DMS153 treated with DMSO at 0.1 percent for 48 hours (cell line): ENCODE data around the gene ACSL3.

Experiments used
- DNase-seq: peaks from one replicate; lab custom pipeline; 2025; ENCODE audit not compliant: unreplicated experiment; lab: John Stamatoyannopoulos, UW

ACSL3 gene

DNA sequence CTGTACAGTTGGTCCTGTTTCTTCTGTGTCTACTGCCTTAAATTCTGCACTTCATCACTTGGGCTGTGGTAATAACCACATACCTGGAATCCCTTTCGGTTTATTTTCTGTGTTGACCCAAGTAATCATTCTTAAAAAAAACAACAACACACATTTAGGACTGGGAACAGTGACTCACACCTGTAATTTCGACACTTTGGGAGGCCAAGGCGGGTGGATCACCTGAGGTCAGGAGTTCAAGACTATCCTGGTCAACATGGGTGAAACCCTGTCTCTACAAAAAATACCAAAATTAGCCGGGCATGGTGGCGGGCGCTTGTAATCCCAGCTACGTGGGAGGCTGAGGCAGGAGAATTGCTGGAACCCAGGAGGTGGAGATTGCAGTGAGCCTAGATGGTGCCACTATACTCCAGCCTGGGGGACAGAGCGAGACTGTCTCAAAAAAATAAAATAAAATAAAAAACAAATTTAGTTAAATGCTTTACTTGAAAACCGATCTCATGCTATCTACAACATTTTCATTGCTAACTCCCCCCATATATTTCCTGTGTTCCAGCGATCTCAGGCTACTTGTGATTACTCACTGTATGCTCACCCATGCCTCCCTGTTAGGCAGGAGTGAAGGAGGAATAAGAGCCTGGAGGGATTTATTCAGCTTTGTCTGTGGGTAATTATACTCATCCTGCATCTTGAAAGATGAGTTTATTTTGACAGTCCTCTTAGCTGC is 18.2 kb downstream of the ACSL3 start:
- no peak for DNase-seq

DNA sequence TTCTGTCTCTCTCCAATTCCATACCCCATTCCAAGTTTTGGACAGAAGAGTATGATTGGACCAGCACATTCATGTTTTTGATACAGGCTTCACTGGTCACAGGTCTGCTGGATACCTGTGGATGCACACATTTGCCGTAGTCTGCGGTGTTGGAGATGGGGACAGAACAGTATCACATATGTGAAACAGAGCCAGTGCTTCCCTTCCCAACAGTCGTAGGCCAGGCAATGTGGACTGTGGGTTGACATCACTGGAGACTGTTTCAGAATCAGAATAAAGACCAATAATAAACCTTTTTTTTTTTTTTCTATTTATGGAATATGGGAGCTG is 18.7 kb downstream of the ACSL3 start:
- no peak for DNase-seq

DNA sequence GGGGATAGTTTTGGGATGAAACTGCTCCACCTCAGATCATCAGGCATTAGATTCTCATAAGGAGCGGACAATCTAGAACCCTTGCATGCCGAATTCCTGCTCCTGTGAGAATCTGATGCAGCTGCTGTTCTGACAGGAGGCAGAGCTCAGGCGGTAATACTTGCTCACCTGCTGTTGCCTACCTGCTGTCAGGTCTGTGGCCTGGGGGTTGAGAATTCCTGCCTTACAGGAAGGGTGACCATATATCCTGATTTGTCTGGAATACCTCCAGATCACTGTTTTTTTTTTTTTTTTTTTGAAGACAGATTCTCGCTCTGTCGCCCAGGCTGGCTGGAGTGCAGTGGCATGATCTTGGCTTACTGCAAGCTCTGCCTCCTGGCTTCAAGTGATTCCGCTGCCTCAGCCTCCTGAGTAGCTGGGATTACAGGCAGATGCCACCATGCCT is 21.7 kb downstream of the ACSL3 start:
- DNase-seq, result no peak

DNA sequence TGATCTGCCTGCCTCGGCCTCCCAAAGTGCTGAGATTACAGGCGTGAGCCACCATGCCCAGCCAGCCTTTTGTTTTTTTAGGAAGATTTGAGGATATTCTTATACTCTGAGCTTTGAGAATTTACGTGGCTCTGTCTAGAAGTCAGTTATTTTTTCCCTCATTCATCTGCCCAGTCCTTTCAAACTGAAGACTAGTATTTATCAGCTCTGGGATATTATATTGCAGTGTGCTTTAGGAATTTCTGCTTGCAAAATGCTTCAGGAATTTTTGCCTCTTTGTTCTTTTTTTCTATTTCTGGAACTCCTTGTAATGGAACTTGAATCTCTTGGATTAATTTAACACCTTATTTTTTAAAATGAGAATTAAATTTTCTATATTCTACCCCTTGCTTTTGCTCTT is 22.6 kb downstream of the ACSL3 start:
- no peak for DNase-seq

DNA sequence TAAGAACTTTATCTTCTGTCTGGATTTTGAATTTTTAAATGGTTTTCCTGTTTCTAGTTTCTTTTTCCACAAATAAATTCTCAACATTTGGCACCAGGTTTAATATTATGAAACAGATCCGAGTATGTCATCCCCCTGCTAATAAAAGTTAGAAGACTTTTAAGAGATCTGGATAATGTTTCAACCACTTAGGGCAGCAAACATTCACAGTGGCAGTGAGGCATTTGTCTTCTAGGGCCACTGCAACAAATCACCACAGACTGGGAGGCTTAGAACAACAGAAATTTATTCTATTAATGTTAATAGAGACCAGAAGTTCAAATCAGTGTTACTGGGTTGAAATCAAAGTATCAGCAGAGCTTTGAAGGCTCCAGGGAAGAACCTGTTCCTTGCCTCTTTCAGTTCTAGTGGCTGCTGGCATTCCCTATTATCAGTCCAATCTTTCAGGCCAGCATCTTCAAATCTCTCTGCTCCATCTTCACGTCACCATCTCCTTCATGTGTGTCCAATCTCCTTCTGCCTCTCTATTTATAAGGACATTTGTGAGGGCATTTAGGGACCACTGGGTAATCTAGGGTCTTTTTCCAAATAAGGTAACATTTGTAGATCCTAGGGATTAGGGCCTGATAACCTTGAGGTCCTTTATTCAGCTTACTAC is 23.4 kb downstream of the ACSL3 start:
- no peak for DNase-seq

DNA sequence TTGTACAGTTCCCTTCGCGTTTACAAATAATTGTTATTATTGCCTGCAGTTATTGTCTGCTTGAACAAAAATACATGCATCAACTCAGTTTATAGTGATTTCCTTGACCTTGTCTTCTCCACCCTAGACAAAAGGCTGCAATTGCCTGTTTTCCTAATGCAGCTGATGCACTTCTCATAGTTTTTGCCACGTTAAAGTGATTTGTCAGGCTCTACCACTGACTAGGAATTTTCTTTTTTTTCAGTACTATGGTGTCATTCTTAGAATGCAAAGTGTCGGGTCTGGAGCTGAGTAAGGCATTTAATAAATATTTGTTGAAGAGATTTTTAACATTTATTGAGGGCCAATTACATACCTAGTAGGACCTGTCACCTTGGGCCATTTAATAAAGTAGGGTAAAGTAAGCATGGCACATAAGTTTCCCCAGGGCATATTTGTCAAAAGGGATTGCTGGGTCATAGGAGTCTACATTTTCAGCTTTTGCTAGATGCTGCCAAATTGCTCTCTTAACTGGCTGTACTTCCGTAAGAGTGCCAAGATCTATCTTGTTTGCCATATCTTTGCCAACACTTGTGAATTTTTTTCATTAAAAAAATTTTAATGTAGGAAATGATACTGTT is 24.1 kb downstream of the ACSL3 start:
- no peak for DNase-seq

DNA sequence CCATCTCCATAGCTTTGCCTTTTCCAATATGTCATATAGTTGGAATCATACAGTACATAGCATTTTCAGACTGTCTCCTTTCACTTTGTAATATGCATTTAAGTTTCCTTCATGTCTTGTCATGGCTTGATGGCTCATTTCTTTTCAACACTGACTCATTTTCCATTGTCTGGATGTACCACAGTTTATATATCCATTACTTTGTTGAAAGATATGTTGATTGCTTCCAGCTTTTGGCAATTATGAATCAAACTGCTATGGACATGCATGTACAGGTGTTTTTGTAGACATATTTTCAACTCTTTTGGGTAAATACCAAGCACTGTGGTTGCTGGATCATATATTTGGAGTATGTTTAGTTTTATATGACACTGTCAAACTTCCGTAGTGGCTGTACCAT is 26.3 kb downstream of the ACSL3 start:
- no peak for DNase-seq

DNA sequence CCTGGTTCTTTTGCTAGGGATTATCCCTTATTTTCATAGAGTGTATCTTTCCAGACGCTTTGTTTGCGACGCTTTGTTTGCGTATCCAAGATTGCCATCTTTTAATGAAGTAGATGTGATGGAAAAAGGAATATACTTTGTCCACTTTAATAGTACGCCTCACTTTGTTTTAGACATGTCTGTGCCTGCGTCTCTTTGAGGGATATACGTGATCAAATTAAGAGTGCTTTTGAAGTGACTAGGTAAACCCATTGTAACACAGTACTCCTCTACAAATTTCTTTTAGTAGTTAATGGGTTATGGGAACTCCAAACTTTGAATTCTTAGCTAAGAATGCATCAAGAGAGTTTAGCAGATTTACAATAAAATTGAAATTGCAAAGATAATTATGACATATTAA is 27.9 kb downstream of the ACSL3 start:
- no peak for DNase-seq

DNA sequence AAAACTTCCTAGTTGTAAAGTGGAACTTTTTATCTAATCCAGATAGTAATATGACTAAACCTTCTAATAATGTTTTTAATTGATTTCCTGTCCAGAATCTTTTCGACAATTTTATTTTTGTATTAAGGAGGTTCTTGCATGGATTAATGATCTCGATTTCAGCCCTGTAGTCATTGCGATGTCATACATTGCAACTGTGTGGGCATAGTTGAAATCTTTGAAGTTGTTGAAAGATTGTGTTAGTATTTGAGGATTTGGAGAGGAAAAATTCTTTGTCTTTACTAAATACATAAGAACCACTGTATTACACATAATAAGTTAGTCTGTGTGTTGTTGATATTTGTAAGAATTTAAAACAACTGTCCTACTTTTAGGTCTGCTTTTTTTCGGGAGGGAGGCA is 31.1 kb downstream of the ACSL3 start:
- no peak for DNase-seq

DNA sequence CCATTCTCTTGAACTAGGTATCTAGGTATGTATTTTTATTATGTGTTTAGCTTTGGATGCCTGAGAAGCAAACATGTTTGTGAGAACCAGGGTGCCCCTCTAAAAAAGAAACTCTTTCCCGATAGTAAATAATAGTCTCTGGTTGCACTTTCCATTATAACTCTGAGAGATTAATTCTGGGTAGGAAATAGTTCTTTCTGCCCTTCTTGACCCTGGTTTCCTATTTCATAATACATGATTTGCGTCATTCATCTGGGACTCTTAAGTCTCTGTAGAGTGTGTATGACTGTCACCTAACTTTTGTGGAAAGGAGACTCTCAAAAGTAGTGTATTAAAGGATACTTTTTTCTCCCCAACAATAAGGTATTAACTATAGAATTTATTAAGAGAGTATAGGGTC is 31.5 kb downstream of the ACSL3 start:
- no peak for DNase-seq

DNA sequence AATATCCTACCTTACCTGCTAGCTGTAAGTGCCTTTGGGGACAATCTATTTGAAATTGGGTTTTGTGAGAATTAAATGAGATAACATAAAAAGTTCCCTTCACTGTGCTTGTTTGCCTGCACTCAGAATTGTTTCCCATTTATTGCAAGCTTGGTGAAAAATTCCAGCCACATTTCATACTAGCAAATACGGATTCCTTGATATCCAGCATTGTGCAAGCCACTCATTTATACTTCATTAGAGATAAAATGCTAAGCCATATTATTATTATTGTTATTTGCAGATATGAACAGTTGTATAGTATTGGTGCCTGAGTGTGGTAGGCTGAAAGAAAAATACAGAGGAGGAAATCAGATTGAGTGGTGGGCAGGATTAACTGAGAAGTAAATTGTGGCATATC is 31.9 kb downstream of the ACSL3 start:
- no peak for DNase-seq

DNA sequence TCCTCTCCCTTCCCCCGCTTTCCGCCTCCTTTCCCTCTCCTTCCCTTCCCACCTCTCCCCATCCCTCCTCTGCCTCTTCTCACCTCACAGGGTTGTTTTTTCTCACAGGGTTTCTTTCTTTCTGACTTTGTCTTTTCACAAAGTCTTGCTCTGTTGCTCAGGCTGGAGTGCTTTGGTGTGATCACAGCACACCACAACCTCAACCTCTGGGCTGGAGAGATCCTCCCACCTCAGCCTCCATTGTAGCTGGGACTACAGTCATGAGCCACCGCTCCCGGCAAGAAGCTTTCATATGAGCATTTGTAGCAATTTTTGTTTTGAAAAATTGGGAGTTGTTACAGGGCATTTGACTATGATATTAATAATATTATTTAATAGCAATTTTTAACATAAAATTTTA is 32.9 kb downstream of the ACSL3 start:
- DNase-seq, result no peak

DNA sequence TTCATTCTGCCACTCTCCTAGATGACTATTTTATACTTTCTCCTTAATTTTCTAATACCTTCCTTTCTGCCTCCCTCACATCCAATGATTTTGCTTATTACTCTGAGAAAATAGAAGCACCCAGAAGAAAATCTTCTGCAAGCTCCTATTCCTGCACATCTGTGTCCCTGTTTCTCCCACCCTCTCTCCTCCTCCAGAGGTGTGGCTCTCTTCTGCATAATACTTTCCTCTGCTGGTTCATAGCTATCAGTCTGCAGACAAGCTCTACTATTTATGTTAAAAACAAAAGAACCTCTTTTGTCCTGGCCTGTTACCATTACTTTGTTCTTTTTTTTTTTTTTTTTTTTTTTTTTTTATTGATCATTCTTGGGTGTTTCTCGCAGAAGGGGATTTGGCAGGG is 34.3 kb downstream of the ACSL3 start:
- no peak for DNase-seq

DNA sequence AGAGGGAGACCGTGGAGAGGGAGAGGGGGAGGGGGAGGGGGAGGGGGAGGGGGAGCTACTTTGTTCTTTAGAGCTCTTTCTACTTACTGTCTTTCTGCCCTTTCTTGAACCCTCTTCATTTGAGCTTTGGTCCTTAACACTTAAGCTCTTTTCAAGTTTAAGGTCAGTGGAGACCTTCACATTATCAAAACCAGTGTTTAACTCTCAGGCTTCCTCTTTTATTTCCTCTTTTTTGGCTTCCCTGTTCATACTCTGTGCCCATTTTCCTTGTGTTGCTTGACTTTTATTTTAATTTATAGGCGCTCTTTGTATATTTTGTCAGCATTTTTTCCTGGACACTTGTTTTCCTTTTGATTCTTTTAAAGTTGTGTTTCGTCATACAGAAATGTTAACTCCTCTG is 37.1 kb downstream of the ACSL3 start:
- no peak for DNase-seq

DNA sequence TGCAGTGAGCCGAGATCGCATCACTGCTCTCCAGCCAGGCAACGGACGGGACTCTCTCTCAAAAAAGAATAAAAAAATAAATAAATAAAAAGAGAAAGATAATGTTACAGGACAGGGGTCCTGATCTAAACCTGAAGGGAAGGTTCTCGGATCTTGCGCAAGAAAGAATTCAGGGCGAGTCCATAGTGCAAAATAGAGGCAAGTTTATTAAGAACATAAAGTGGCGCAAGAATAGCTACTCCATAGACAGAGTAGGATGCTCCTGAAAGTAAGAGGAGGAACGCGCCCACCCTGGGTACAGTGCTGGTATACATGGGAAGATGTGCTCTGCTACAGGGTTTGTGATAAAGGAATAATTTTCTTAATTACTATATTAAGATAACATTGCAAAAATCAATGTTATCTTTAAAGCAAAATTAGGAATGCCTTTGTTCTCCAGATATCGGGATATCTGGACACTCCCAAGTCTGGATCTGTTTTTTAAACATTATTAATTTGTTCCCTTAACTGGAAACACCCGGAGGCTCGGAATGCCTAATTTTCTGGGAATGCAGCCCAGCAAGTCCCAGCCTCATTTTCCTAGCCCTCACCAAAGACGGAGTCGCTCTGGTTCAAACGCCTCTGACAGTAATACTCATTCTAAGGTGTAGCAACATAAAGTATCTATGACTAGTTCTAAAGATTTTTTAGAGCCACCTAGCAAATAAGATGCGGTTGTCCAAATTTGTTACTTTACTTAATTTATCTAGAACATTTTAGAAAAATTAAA is 38.8 kb downstream of the ACSL3 start:
- no peak for DNase-seq

DNA sequence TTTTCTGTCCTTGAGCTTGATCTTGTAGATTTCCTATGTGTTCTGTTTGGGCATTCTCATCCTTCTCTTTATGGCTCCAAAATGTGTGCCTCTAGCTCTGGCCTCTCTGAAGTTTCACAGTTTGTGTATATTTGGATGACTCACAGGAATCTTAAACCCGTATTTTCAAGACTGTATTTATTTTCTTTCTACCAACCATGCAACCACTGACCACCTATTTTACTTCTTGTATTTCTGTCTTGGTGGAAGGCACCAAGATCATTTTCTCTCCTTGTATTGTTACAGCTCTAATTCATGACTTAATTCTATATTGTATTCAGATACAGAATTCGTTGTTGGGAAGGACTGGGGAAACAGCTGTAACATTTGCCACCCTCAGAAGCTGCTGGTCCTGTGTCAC is 39.5 kb downstream of the ACSL3 start:
- no peak for DNase-seq

DNA sequence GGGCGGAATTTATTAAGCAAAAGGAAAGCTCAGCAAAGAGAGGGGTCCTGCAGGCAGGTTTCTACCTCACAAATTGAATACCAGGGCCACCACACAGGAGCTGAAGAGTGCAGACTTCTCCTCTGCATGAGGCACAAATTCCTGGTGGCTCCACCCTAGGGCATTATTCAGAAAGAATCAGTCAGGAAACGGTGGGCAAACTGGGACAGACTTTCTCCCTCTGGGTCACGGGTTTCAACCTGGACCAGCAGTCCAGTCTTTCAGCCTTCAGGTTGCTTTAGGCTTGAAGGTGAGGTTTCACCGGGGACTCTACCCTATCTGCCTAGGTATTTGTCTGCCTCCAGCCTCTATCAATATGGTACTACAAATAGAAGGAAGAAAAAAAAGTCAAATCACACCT is 41.8 kb downstream of the ACSL3 start:
- DNase-seq, result no peak

DNA sequence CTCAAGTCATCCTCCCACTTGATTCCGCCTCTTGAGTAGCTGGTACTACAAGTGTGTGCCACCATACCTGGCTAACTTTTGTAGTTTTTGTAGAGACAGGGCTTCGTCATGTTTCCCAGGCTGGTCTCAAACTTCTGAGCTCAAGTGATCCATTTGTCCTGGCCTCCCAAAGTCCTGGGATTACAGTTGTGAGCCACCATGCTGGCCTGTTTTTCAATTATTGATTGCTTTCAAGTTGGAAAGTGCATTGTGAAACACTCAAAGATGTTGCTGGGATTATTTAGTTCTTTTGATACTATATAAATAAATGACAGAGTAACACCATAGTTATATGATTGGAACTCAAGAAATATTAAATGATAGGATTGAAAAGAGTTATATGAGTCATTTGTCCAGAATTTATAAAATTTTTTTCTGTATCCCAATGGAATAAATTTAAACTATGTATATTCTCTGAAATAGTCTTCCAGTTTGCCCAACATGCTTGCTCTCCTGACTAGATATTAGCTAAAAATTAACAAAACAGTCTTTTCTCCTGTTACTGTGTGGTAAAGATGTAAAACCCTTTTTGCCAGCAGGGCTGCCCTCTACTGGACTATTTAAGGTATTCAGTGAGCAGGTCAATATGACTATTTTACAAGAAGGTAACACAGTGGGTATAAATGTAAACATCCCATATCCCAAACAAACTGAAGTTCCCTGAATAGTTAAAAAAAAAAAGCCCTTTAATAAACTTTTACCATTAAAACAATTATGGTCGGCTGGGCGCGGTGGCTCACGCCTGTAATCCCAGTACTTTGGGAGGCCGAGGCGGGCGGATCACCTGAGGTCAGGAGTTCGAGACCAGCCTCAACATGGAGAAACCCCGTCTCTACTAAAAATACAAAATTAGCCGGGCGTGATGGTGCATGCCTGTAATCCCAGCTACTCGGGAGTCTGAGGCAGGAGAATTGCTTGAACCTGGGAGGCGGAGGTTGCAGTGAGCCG is 42.7 kb downstream of the ACSL3 start:
- peak; percentile 15 for DNase-seq

DNA sequence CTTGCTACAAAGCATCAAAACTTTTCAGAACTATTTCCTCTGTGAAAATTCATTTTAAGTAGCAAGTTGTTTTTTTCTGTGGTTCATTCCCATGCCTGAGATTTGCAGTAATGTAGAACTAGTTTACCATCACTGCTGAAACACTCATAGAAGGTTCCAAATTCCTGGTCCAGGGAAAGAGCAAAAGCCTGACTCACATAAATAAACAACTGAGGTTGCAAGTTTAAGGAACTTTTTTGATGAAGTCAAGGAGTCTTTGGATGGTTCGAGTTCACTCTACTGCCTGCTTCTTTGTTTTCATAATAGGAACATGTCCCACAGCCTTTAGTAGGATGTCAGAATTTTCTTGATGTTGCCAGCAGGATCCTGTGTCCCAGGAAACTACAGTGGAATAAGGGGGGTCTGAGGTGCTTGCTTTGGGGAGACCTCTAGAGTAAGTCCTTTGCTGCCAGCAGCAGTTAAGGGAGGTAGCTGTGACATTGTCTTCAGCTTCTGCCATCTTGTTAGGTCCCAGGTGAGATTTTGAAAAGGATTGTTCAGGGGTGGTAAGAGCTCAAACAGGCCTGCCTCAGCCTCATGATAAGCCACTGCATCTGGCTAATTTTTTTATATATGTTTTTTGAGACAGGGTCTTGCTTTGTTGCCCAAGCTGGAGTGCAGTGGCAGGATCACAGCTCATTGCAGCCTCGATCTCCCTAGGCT is 43.9 kb downstream of the ACSL3 start:
- DNase-seq, result no peak

DNA sequence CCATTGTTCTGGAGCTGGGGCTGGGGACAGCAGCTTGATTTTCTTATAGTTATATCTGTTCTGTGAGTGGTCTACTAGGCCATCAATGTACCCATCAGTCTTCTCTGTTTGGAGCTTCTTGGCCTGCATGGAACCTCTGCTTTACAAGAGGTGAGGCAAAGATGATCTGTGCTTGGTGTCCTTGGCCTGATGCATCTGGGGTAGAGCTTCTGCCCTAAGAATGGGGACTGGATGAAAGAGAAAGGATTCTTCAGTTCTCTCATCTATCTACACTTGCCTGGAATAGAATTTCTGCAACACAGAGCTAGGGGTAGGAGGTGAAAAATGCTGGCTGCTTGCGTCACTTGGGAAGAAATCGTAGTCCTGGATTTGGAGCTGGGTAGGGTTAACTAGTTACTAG is 46.2 kb downstream of the ACSL3 start:
- DNase-seq, result no peak
